ENCODE data around the gene HEPN1.

HEPN1 gene

GRCh38 chr11:124886476-124886875, 32.6 kb upstream of the HEPN1 start:
- no peak for DNase-seq

- DNase-seq, result no peak
These were observed 31.9 kb upstream of the HEPN1 start for GRCh38 chr11:124886978-124887666.

- no peak for DNase-seq
These were observed 31.4 kb upstream of the HEPN1 start for GRCh38 chr11:124887667-124888013.

- no peak for DNase-seq
These were observed 29.6 kb upstream of the HEPN1 start for GRCh38 chr11:124889191-124890091.

GRCh38 chr11:124890151-124890550, 28.9 kb upstream of the HEPN1 start:
- DNase-seq, result no peak

GRCh38 chr11:124890683-124891372, 28.2 kb upstream of the HEPN1 start:
- no peak for DNase-seq

- no peak for DNase-seq
These were observed 27.6 kb upstream of the HEPN1 start for GRCh38 chr11:124891373-124891861.

GRCh38 chr11:124892146-124892545, 26.9 kb upstream of the HEPN1 start:
- no peak for DNase-seq

GRCh38 chr11:124892750-124893454, 26.1 kb upstream of the HEPN1 start:
- no peak for DNase-seq

- DNase-seq, result no peak
These were observed 25.2 kb upstream of the HEPN1 start for GRCh38 chr11:124893781-124894401.

- DNase-seq, result no peak
These were observed 24.2 kb upstream of the HEPN1 start for GRCh38 chr11:124894606-124895430.

GRCh38 chr11:124895471-124895971, 23.5 kb upstream of the HEPN1 start:
- DNase-seq, result no peak

GRCh38 chr11:124896071-124896750, 22.8 kb upstream of the HEPN1 start:
- no peak for DNase-seq

GRCh38 chr11:124896821-124897391, 22.1 kb upstream of the HEPN1 start:
- no peak for DNase-seq

GRCh38 chr11:124897674-124898262, 21.3 kb upstream of the HEPN1 start, which contains the start of gene ROBO4:
Gene ROBO4, minus strand, starts transcription at chr11:124897865. Its CDS starts 70 bp downstream, at chr11:124897795.
- DNase-seq, result no peak

GRCh38 chr11:124898263-124898680, 20.8 kb upstream of the HEPN1 start:
- DNase-seq, result no peak

GRCh38 chr11:124898711-124899110, 20.3 kb upstream of the HEPN1 start:
- no peak for DNase-seq

GRCh38 chr11:124899383-124900145, 19.5 kb upstream of the HEPN1 start:
- DNase-seq, result no peak

GRCh38 chr11:124900464-124900863, 18.6 kb upstream of the HEPN1 start:
- DNase-seq, result no peak

Measured in activated CD4-positive, alpha-beta T cell treated with anti-CD3 and anti-CD28 coated beads for 4 hours (primary cell).